Measurements from ENCODE around the gene CKB. TPM values are rescaled to one million over a fixed set of nuclear protein-coding genes. Genes with fewer than 3 reads are reported as not detected.

Gene CKB
- 65.1 to 115 TPM (median 109 TPM) in 5 replicates for total RNA-seq (2022; extraction: Qiagen RNA extraction; ENCODE audit: low read depth)

DNA sequence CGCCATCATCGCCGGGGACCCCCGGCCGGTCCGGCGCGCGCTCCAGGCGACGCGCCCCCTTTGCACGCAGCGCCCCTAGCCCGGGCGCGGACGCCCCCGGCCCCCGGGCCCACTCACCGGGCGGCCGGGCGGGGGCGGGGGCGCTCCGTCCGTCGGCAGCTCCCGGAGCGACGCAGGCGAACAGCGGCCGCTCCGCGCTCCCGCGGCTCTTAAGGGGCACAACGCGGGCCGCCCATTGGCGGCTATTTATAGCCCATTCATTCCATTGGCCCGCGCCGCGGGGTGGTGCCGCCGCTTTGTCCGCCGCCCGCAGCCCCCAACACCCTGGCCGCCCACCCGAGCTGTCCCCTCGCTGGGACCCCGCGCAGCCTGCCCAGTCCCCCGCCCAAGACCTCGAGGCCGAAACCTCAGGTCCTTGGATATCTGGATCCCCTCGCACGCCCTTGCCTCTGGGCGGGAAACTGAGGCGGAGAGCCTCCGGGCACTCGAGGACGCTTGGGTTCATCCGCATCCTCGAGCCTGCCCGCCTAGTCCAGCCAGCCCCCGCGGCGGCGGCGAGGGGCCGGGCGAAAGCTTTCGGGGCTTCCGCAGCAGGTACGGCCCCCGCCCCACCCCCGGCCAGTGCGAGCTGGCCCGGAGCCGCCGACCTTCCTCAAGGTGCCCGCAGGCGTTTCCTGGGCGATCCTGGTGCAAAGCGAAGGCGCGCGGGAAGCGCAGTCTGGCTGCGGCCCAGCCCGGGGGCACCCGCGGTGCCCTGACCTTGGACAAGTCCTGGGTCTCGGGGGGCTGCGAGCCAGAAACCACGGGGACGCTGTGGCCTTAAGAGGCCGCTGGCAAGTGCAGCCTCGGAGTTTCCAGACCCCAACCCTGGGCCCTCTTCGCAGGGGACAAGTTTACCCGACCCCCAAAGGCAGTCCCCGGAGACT, at the start of gene CKB:
CKB (minus strand) TSS at position 182 of the 926 bp plus-strand sequence. CDS start 337 bp downstream, outside the sequence.

DNA sequence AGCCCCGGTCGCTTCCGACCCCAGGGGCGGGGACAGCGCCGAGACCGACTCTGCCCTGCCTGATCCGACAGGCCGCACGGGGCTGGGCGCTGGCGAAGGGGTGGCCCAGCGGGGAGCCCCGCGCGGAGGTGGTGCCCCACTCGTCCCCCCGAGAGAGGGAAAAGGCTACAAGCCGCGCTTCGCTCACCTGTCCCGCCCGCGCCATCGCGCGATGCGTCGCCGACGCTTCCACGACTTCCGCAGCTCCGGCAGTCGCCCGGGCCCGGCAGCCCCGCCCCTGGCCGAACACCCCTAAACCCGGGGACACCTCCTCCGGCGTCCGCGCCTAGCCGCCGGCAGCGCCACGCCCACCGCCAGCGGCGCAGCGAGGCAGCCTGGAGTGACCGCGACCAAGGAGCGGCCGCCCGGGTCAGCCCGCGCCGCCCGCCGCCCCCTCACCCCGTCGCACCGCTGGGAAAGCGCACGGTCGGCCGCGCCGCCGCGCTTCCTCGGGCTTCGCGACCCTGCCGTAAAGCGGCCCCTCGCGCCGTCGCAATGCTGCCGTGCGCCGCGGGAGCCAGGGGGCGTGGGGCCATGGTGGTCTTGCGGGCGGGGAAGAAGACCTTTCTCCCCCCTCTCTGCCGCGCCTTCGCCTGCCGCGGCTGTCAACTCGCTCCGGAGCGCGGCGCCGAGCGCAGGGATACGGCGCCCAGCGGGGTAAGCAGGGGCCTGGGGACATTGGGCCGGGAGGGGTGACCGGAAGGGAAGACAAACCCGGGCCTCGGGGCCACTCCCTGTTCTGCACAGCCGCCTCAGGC, 40.0 kb upstream of the CKB start, which contains the start of the genes BAG5 and COA8:
BAG5 (minus strand) TSS at position 229 of the 797 bp plus-strand sequence. CDS start 1,493 bp downstream, outside the sequence.
COA8 (plus strand) TSS at position 532 of the 797 bp plus-strand sequence; CDS start at position 574, 42 bp downstream.

DNA sequence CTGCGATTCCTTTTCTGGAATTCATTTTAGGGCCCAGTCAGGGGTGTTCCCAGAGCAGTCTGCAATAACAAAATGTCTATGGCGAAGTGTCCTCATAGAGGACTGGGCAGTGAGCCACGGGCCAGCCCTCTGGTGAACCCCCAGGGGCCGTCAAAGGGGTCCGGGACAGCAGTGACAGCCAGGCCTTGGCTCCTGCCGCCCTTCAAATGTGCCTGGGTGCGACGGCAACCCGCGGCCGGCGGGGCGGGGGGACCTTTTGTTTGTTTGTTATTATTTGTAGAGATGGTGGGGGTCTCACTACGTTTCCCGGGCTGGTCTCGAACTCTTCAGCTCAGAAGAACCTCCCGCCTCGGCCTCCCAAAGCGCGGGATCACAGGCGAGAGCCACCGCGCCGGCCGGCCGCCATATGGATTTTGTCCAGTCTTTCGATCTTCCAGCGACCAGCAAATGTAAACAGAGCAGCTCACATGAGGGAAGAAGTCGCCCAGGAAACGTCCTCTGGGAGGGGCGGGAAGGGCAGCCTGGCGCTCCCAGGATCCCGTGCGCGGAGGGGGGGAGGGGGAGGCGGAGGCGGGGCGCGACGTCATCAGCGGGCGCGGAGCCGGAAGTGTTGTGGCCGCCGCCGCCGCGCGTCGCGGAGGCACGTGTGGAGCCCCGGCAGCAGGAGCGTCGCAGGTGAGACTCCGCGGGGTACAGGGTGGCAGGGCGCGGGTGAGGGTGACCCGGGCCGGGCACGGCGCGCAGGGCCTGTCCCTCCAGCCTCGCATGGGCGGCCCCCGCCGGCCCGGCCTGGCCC, 6.2 kb upstream of the CKB start, which contains the start of gene TRMT61A:
TRMT61A (plus strand) TSS at position 610 of the 796 bp plus-strand sequence. CDS start 783 bp downstream, outside the sequence.

Other genes with a start within 250 kb of the CKB start
- gene EIF5, start 188.6 kb downstream of the CKB start, total RNA-seq (2022; extraction: Qiagen RNA extraction; ENCODE audit: low read depth), result 197 to 305 TPM (median 284 TPM) in 5 replicates
- 55.5 to 73.3 TPM (median 57.5 TPM) in 5 replicates for gene MARK3, start 137.4 kb downstream of the CKB start, total RNA-seq (2022; extraction: Qiagen RNA extraction; ENCODE audit: low read depth)
- 13.3 to 29.5 TPM (median 26.9 TPM) in 5 replicates for gene TRMT61A, start 6.4 kb upstream of the CKB start, total RNA-seq (2022; extraction: Qiagen RNA extraction; ENCODE audit: low read depth)
- 19.8 to 26.3 TPM (median 25.6 TPM) in 5 replicates for gene BAG5, start 39.8 kb upstream of the CKB start, total RNA-seq (2022; extraction: Qiagen RNA extraction; ENCODE audit: low read depth)
- 49.8 to 59.6 TPM (median 51.8 TPM) in 5 replicates for gene COA8, start 40.1 kb upstream of the CKB start, total RNA-seq (2022; extraction: Qiagen RNA extraction; ENCODE audit: low read depth)
- gene KLC1, start 106.4 kb upstream of the CKB start, total RNA-seq (2022; extraction: Qiagen RNA extraction; ENCODE audit: low read depth), result 77.1 to 121 TPM (median 119 TPM) in 5 replicates
- 27.3 to 34.1 TPM (median 29.0 TPM) in 5 replicates for gene XRCC3, start 192.6 kb upstream of the CKB start, total RNA-seq (2022; extraction: Qiagen RNA extraction; ENCODE audit: low read depth)
- gene ZFYVE21, start 193.0 kb upstream of the CKB start, total RNA-seq (2022; extraction: Qiagen RNA extraction; ENCODE audit: low read depth), result 33.8 to 44.5 TPM (median 38.8 TPM) in 5 replicates